HG02571 (cell line): Measurements from ENCODE around the gene GRIK4.

ENCODE experiments used
- ATAC-seq: cut with Tn5 transposase; IDR thresholded peaks from one replicate; pipeline ENCODE4 v1.9.1; 2021; ENCODE audit warnings: mild to moderate bottlenecking, moderate library complexity; ENCODE audit not compliant: unreplicated experiment

The GRIK4 gene

GRCh38 chr11:120694726-120695125 is 183.2 kb downstream of the GRIK4 start:
- no peak for ATAC-seq

GRCh38 chr11:120695426-120695825 is 183.9 kb downstream of the GRIK4 start:
- no peak for ATAC-seq

DNA sequence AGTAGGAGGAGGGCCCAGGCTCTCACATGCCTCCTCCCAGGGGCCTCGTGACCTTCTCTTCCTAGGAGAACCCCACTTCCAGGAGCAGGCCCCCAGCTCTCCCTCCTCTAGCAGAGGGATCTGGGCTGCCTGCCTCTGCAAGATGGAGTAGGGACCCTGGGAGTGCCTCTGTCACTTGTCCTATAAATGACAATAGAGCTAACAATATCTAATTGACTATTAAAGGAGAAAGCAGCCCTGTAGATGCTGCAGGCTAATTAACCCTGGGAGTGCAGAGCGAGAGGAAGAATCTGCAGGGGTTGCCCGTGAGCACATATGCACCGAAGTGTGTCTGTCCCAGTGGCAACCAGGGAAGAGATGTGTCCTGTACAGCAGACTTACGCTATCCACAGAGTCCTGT is 184.4 kb downstream of the GRIK4 start:
- no peak for ATAC-seq

- ATAC-seq = no peak
Measured at GRCh38 chr11:120696597-120697218, 185.2 kb downstream of the GRIK4 start.

DNA sequence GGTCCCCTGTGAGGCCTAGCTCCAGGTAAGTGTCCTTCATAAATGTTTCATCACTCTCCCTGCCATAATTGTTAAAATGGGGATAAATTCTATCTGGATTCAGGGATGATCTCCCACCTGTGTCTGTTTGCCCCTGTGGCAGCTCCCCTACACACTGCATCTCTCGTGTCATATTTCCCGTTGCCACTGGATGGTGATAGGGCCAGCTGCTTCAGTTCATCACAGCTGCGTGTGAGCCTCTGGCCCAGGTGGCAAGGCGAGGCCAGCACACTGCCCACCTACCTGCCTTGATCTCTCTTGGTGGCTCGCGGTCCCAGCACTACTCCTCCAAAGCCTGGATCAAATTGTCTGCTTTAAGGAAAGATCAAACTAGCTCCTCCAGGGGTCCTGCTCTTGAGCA is 187.4 kb downstream of the GRIK4 start:
- no peak for ATAC-seq

- no peak for ATAC-seq
Measured at GRCh38 chr11:120702656-120703055, 191.1 kb downstream of the GRIK4 start.

DNA sequence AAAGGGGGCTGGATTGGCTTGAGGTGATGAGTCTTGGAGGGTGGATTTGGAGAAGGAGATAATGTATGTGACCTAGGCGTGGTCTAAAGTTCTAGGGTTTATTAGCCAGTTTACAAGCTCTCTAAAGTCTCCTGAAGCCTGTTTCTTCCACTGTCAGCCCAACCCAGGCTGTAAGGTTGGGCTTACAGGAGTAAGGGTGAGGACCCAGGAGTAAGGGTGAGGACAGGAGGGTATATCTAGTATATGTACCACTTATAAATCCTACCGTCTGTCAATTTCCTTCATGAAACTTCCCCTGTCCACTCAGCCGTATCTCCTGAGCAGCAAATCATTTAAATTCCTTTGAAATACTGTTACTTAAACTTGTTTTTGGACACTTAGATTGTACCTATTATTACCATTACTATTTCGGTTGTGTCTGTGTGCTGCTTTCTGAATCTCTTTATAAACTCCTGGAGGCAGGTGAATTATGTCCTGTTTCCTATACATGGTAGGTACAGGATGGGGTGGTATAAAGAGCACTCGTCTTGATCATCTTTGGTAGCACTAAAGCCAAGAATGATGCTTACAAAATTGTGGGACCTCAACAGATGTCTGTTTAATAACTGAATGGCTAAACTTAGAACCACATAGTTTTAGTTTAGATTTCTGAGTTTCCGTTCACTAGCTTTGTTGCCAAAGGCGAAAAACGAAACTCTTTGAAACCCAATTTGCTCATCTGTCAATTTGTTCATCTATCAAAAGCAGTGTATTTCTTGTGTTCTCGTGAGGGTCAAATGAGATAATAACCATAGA is 192.0 kb downstream of the GRIK4 start:
- peak; percentile 51 for ATAC-seq

DNA sequence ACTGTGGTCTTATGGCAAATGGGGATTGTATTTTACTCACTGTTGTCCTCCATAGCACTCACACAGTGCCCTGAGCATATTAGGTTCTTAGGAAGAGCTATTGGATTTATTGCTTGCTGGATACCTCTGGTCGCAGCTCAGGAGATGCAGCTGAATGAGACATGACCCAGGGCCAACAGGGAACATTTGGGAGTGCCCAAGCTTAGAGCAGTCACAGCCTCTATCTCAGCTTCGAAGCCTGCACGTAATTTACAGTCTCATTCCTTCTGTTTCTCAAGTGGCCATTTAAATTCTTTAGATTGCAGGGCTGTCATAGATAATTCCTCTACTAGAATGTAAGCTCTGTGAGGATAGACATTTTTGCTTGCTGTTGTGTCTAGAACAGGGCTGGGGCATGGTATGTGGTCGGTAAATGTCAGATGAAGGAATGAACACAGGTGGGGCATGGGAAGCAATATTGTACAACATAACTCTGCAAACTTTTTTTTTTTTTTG is 192.8 kb downstream of the GRIK4 start:
- ATAC-seq = no peak

- ATAC-seq = no peak
Measured at GRCh38 chr11:120706257-120706656, 194.7 kb downstream of the GRIK4 start.

DNA sequence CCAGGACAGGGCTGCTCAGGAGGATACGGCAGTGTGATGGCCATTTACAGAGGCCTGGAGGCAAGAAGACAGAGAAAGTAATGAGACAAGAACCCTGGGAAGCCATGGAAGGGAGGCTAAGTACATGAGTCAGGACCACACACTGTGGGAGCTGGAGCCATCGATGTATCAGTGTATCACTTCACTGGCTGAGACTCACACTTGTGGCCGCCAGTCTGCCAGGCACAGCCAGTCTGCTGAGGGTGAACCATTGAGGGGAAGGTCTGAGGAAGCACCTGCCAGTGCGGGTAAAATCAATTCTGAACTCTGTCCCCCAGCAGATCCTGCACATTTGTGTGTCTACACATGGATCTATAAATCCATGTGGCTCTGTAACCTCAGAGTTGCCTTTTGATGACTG is 195.6 kb downstream of the GRIK4 start:
- no peak for ATAC-seq

DNA sequence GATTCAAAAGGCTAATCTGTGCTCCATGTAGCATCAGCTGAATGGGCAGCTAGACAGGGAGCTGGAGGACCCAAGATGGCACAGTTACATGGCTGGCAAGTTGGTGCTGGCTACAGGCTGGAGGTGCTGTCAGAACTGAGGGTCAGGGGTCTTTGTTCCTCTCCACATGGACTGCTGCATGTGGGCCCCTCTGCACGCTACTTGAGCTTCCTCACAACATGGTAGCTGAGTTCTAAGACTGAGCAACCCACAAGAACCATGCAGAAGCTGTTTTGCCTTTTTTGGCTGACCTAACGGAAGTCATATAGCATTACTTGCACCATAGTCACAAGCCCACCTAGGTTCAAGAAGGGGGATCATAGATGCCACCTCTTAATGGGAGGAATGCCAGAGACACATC is 196.1 kb downstream of the GRIK4 start:
- ATAC-seq = no peak

- ATAC-seq = no peak
Measured at GRCh38 chr11:120708511-120709183, 197.1 kb downstream of the GRIK4 start.

- peak; percentile 82 for ATAC-seq
Measured at GRCh38 chr11:120709808-120710207, 198.3 kb downstream of the GRIK4 start.

DNA sequence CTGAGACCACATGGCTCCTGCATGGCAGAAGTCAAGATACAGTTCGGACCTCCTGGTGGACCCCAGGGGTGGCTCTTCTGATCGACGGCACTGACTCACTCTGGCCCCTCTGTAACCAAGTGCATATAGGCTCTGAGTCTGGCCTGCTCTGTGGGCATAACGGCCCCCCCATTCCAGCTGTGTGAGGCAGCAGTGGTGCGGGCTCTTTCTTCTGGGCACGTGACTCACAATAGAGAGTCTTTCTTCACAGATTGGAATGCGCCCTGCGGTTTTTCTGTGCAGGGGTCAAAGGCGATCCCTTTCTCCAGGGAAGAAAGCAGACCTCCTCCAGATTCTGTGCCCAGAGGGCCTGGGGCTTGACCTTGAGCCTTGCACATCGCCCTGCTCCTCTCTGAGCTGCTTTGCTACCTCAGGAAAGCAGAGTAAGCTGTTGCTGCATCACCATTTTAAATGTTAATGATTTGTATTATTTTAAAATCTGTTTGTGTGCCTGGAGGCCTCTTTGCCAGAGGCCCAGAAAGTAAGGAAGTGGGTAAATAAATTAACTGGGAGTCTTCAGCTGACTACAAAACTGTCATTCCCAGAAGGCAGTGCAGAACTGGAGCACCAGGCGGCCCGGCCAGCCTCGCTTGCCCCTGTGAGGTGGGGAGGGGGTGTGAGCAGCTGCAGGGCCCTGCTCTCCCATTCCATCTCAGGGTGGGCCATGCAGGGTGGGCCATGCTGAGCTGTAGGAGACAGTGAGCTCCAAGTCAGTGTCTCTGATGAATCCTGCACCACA is 199.0 kb downstream of the GRIK4 start:
- ATAC-seq = peak; percentile 18

- ATAC-seq = no peak
Measured at GRCh38 chr11:120712014-120712413, 200.5 kb downstream of the GRIK4 start.

- ATAC-seq = no peak
Measured at GRCh38 chr11:120712881-120713280, 201.3 kb downstream of the GRIK4 start.

GRCh38 chr11:120713296-120713695 is 201.7 kb downstream of the GRIK4 start:
- ATAC-seq = no peak

- no peak for ATAC-seq
Measured at GRCh38 chr11:120714438-120714837, 202.9 kb downstream of the GRIK4 start.

GRCh38 chr11:120715239-120715638 is 203.7 kb downstream of the GRIK4 start:
- no peak for ATAC-seq

GRCh38 chr11:120717042-120717441 is 205.5 kb downstream of the GRIK4 start:
- ATAC-seq = no peak

- ATAC-seq = no peak
Measured at GRCh38 chr11:120717623-120718022, 206.1 kb downstream of the GRIK4 start.
